ENCODE measurements around the gene ARMH2. TPM values are rescaled to one million over a fixed set of nuclear protein-coding genes. Genes with fewer than 3 reads are reported as not detected.
"Not testable (repeated sequence)": the region's sequence is repeated elsewhere in the genome, so short reads cannot be mapped to it uniquely, and the experiment has no call there.

ARMH2 gene
- total RNA-seq, 1 donor from 2014 or later, result not detected

GRCh38 chr6:24764833-24765828 lies 33.6 kb downstream of the ARMH2 start:
- DNase-seq (ENCODE audit: low read depth in 2 of 2), result not testable (repeated sequence)

GRCh38 chr6:24763578-24763977 lies 35.1 kb downstream of the ARMH2 start:
- DNase-seq (ENCODE audit: low read depth in 2 of 2), result no peak

GRCh38 chr6:24761851-24762250 lies 36.9 kb downstream of the ARMH2 start:
- no peak for DNase-seq (ENCODE audit: low read depth in 2 of 2)

- no peak for DNase-seq (ENCODE audit: low read depth in 2 of 2)
These were observed 37.4 kb downstream of the ARMH2 start for GRCh38 chr6:24761193-24761835.

GRCh38 chr6:24760210-24760609 lies 38.5 kb downstream of the ARMH2 start:
- DNase-seq (ENCODE audit: low read depth in 2 of 2), result no peak

GRCh38 chr6:24759718-24760117 lies 39.0 kb downstream of the ARMH2 start:
- no peak for DNase-seq (ENCODE audit: low read depth in 2 of 2)

- DNase-seq (ENCODE audit: low read depth in 2 of 2), result no peak
These were observed 41.1 kb downstream of the ARMH2 start for GRCh38 chr6:24757611-24758010.

GRCh38 chr6:24755279-24755678 lies 43.4 kb downstream of the ARMH2 start:
- DNase-seq (ENCODE audit: low read depth in 2 of 2), result no peak

- DNase-seq (ENCODE audit: low read depth in 2 of 2), result not testable (repeated sequence)
These were observed 44.3 kb downstream of the ARMH2 start for GRCh38 chr6:24754378-24754777.

- no peak for DNase-seq (ENCODE audit: low read depth in 2 of 2)
These were observed 45.2 kb downstream of the ARMH2 start for GRCh38 chr6:24753545-24753944.

GRCh38 chr6:24752917-24753492 lies 45.7 kb downstream of the ARMH2 start:
- DNase-seq (ENCODE audit: low read depth in 2 of 2), result no peak

GRCh38 chr6:24752503-24752902 lies 46.2 kb downstream of the ARMH2 start:
- DNase-seq (ENCODE audit: low read depth in 2 of 2), result no peak

GRCh38 chr6:24750878-24751277 lies 47.8 kb downstream of the ARMH2 start:
- not testable (repeated sequence) for DNase-seq (ENCODE audit: low read depth in 2 of 2)

- no peak for DNase-seq (ENCODE audit: low read depth in 2 of 2)
These were observed 49.4 kb downstream of the ARMH2 start for GRCh38 chr6:24749297-24749696.

Other genes with a start within 250 kb of the ARMH2 start
- gene KIAA0319, start 152.7 kb downstream of the ARMH2 start, total RNA-seq, result under 0.01 TPM in 1 of 2 replicates, not detected in the other
- gene TDP2, start 132.0 kb downstream of the ARMH2 start, total RNA-seq, result 18.0 and 20.0 TPM in 2 replicates
- gene ACOT13, start 131.8 kb downstream of the ARMH2 start, total RNA-seq, result 3.7 and 4.4 TPM in 2 replicates
- gene C6orf62, start 79.8 kb downstream of the ARMH2 start, total RNA-seq, result 103 and 104 TPM in 2 replicates
- gene GMNN, start 24.0 kb downstream of the ARMH2 start, total RNA-seq, result 11.9 and 16.8 TPM in 2 replicates
- gene RIPOR2, start 137.0 kb upstream of the ARMH2 start, total RNA-seq, result 0.13 TPM in 2 replicates